Nucleus accumbens (tissue), 56 donors: Measurements from ENCODE around the gene REXO1.
A peak's percentile ranks its signal among the peaks of the same experiment; 100 is the strongest.

Experiments
- DNase-seq, 56 donors: peaks; one replicate each; lab custom pipeline; 2025; lab: John Stamatoyannopoulos, UW

REXO1 gene

DNA sequence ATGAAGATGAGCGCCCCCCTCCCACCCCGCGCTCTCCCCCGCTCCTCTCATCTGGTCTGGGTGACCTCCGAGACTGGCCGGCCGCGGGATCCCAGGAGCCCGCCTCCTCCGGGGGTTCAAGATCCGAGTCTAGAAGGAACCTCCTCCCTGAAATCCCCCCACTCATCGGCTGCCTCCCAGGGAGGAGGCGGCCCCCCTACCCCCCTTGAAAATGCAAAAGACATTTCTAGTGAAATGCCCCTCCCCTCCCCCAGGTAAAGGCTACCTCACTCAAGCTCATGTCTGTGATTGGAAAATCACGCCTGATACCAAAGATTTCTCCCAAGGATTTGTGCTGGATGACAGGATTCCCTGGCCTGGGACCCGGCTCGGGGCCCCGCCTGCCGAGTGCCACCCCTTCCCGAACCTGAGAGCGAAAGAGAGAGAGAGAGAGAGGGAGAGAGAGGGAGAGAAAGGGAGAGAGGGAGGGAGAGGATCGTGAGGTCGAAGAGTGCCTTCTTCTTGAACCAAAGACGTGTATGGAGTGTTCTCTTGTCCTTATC is 71.6 kb downstream of the REXO1 start:
- no peak for DNase-seq

DNA sequence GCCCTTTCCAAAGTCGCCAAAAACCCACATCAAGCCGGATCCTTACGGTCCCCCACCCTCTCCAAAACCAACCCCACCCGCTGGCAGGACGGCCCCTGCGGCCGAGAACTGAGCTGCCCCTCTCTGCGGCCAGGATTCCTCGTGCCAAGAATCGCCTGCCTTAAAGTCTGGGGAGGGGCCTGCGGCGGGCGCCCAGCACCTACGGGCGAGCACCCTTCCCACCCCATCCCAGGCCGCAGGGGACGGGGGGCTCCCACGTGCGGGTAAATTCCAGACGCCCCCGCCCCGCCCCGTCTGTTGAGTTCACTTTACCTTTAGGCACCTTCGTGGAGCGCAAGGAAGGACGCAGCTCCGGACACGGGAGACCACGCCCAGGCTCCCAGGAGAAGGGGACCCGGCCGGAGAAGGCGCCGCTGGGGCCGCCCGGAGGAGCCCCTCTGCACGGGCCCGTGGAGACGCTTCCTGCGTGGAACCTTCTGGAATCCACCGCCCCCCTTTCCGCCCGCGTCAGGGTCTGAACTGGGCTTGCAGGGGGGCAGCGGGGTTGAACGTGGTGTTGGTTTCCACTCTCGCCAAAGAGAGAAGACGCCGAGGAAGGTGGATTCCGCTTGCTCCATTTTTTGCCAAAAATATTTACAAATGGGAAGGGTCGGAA is 72.2 kb downstream of the REXO1 start:
- DNase-seq: no peak

DNA sequence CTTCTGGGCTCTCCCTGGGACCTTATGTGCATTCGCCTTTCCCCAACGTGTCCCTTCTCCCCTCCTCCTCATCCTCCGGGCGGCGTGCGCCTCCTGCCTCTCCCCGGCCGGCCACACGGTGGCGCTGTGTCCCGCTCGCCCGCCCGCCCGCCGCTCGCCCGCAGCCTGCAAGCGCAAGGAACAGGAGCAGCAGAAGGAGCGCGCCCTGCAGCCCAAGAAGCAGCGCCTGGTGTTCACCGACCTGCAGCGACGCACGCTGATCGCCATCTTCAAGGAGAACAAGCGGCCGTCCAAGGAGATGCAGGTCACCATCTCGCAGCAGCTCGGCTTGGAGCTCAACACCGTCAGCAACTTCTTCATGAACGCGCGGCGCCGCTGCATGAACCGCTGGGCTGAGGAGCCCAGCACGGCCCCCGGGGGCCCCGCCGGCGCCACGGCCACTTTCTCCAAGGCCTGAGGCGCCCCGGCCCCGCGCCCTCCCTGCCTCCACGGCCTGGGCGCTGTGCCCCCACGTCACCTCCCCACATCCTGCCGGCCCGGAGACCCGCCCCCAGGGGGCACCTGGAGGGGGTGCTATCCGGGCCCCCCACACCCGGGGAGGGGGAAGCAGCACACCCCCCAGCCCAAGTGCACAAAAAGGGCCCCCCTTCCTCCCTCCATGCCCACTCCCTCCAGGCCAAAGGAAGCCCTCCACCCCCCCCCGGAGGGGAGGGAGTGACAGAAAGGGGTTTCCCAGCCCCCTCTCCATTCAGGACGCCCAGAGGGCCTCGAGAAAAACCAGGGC is 73.1 kb downstream of the REXO1 start:
- no peak for DNase-seq

DNA sequence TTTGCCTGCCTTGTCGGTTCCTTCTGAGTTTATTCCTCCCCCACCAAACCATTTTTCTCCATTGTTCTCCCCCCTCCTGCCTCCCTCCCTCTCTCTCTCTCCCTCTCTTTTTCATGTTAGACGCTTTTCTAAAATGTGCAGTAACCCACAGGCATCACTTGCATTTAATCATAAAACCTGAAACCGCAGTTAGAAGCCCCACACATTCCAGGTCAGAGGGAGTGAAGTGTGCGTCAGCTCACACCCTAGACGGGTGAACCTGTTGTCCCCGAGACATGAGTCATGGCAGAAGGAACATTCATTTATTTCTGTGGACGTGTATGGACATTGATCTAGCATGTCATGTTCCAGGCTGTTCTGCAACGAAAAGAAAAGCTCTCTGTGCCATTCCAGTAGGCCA is 75.1 kb downstream of the REXO1 start:
- no peak for DNase-seq

DNA sequence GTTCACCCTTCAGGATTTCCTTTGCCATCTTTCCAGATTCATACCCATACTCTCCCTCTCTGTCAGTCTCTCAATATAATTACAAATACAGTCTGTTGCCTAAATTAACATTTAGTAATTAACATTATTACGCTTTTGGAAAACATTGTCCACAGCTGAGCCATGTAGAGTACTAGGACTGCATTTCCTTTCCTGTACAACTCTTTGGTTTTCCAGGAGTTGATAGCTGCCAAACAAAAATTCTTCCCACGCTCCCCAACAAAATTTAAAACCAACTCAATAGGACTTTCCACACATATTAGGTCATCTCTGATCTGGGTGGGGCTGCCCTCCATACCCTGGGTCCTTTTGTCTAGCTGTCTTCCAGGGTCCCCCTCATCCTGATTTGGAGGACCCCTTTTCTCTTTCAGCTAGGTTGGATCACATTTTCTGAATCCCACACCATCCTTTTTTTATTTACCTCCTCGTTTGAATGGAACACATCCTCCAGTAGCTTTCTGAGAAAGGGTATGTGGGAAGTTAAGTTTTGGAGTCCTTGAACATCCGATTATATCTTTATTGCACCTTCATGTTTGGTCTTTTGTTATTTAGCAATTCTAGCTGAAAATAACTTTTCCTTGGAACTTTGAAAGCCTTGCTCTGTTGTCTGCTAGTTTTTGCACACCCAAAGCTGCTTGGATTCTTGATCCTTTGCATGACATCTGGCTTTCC is 77.3 kb downstream of the REXO1 start:
- DNase-seq: no peak

DNA sequence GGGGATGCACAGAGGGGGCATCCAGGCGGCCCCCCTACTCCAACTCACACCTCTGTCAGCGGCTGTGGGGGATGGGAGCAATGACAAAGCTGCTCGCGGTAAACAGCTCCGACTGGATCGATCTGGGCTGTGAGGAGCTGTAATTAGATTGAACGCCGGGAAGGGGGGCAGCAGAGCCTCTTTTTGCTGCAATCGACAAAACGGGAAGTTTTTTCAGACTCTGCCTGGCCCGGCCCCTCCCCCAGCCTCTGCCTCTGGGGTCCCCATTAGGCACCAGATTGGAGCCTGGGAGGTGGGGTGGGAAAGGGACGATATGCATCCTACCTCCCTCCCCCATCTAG is 78.7 kb downstream of the REXO1 start:
- no peak for DNase-seq

DNA sequence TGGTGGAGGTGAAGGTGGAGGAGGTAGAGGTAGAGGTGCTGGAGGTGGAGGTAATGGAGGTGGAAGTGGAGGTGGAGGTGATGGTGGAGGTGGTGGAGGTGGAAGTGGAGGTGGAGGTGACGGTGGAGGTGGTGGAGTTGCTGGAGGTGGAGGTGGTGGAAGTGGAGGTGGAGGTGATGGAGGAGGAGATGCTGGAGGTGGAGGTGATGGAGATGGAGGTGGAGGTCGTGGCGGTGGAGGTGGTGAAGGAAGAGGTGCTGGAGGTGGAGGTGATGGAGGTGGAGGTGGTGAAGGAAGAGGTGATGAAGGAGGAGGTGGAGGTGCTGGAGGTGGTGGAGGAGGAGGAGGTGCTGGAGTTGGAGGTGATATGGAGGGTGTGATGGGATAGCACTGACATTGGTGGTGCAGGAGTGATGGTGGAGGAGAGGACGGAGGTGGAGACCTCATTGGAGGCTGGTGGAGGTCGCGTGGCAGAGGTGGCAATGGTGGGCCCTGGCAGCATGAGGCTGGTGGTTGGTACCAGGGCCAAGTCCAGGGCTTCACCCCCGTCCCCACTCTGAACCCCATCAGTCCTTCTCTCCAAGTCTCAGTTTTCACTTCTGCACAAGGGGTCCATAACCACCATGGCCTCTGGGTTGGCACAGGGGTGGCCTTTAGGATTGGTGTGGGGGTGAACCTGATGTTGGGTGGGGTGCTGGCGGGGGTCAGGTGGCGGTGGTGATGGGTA is 79.2 kb downstream of the REXO1 start:
- no peak for DNase-seq

DNA sequence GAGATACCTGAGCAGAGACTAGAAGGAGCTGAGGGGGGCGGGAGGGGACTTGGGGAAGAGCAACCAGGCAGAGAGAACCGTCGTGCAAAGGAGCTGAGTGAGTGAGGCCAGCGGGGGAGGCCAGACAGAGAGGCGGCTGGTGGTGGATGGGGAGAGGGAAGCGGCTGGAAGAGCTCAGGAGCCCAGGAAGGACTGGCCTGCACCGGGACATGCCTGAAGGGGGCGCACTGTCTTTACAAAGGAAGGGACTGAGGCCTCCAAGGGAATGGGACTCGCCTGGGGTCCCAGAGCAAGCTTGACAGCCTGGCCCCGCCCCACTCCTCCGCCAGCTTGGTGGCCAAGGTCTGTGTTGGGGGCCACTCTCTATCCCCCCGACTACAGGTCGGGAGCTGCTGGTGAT is 80.0 kb downstream of the REXO1 start:
- DNase-seq: no peak

DNA sequence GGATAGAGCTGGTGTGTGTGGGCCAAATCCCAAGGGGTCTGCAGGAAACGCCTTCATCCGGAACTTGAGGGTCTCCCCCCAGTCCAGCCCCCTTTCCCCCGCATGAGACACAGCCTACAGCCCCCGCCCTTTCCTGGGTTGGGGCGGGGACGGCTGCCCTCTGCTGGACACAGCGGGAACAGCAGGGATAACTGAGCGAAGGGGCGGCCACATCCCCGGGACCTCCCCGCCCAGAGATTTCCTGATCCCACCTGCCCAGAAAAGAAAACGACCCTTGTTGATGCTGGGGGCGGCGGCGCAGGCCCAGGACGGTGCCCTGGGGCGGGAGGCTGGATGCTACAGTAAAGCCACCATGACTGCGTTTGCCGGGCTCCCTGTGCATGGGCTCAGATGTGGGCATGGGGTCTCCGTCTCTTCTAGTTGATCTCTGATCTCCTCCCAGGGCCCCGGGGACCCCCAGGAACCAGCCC is 80.8 kb downstream of the REXO1 start:
- DNase-seq: peak in 22 of 56 donors; percentile 0 to 52 (median 10)

DNA sequence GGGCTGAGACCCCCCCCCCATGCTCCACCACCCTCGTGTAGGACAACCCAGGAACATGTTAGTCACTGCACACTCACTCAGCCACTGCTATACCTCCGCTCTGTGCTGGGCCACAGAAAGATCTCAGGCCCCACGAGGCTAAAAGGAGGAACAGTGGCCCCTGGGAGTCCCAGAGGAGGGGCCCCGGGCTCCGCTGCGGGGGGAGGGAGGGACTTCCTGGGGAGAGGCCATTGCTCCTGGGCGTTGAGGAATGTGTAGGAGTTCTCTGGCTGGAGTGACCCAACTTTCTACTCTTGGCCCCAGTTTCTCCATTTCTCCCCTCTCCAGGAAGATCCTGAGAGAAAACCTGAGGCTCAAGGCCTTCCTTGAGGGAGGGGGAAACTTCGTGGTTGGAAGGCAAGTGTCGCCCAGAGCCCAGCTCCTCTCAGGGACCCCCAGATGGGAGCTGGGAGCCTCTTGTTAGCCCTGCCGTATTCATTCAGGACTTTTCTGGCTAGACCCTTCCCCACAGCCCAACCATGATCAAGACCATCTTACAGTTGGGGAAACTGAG is 81.4 kb downstream of the REXO1 start:
- DNase-seq: no peak

DNA sequence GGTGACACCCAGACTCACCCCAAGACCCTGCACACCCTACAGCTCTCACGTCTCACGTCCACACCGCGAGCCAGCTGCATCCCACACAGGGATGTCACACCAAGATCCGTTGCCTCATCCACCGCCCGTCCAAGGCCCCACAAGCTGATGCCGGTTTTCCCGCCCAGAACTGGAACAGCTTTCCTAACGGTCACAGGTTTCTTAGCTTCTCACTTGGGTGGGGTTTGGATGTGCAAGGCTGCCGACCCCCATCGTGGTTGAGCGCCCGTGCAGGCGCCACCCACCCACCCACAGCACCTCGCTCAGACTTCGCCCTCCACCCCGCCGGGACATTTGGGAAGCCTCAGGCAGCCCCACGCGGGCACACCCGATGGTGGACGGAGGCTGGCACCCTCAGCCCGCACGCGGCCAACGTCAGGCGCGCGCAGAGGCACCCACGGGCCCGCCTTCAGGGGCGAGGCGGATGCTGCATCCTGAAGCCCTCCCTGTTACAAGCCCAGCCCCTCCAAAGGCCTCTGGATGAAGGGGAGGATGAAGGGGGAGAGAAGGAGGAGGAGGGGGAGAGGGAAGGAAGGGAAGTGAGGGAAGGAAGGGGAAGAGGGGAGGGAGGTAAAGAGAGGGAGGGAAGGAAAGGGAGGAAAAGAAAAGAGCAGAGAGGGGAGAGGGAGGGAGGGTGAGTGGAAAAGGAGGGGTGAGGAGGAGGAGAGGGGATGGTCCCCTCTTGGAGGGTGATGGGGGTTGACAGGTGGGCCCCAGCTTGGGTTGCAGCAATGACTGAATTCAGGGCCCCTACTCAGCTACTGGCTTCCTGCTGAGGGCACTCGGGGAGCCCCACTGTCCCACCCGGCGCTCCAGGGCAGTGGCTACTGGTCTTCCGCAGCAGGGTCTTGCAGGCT is 82.1 kb downstream of the REXO1 start:
- DNase-seq: no peak
